H1 (cell line): ENCODE measurements around the gene TGM1. TPM values are rescaled to one million over a fixed set of nuclear protein-coding genes. Genes with fewer than 3 reads are reported as not detected.

Source experiments
- CTCF ChIA-PET: fragments of 300-600 bp; sonication (Branson Sonifier 250); formaldehyde crosslinking; loops from one replicate; lab custom pipeline; 2021; ENCODE audit not compliant: partially characterized antibody; lab: Charles Lee
- POLR2A ChIA-PET: fragments of 300-600 bp; sonication (Branson Sonifier 250); formaldehyde crosslinking; loops from one replicate; lab custom pipeline; 2021; ENCODE audit warnings: inconsistent platforms; ENCODE audit not compliant: partially characterized antibody; lab: Charles Lee
- DNase-seq, 2 experiments: peaks; one replicate each; pipeline versions ENCODE4 v3.0.0 to v3.0.0-alpha.2; 2010 to 2022; ENCODE audit warnings: low spot score in 2 of 2, low read depth in 1 of 2, mixed read lengths in 1 of 2
- FAIRE-seq: peaks from 2 replicates; lab custom pipeline; 2011; peaks lifted over from hg19 to GRCh38; lab: Jason Lieb, UNC
- H2AFZ ChIP-seq: 2 replicates; pipeline ENCODE4 v1.8.1; 2012; ENCODE audit warnings: low read length, inconsistent platforms
- H2AK5ac ChIP-seq: 2 replicates; pipeline ENCODE4 v1.6.1; 2013; ENCODE audit warnings: low read depth, low read length
- H2BK120ac ChIP-seq: replicated peaks from 2 replicates; pipeline ENCODE3; 2013; ENCODE audit warnings: low read depth, low read length, inconsistent platforms
- H2BK12ac ChIP-seq: 2 replicates; pipeline ENCODE4 v1.6.1; 2013; ENCODE audit warnings: low read depth, low read length
- H2BK15ac ChIP-seq: 2 replicates; pipeline ENCODE4 v1.6.1; 2013; ENCODE audit warnings: low read length
- H2BK20ac ChIP-seq: 2 replicates; pipeline ENCODE4 v1.6.1; 2013; ENCODE audit warnings: low read length
- H2BK5ac ChIP-seq: 2 replicates; pipeline ENCODE4 v1.6.1; 2013; ENCODE audit warnings: low read depth, low read length
- H3K14ac ChIP-seq: 2 replicates; pipeline ENCODE4 v1.6.1; 2013; ENCODE audit warnings: inconsistent platforms; ENCODE audit not compliant: insufficient read length
- H3K18ac ChIP-seq: 2 replicates; pipeline ENCODE4 v1.6.1; 2013; ENCODE audit warnings: low read length; ENCODE audit errors: extremely low read depth
- H3K23ac ChIP-seq: 2 replicates; pipeline ENCODE4 v1.6.1; 2013; ENCODE audit warnings: inconsistent platforms; ENCODE audit not compliant: insufficient read length
- H3K23me2 ChIP-seq: 2 replicates; pipeline ENCODE4 v1.6.1; 2013; ENCODE audit warnings: low read depth, low read length
- H3K27ac ChIP-seq: 2 replicates; pipeline ENCODE4 v1.6.1; 2011; ENCODE audit warnings: low read depth, low read length, inconsistent platforms
- H3K27me3 ChIP-seq, 4 experiments: replicated peaks in 1 of 4; 1 replicate in 1 of 4; 2 replicates in 3 of 4; pipeline versions ENCODE4 v1.6.1 to v1.8.1; 2011 to 2013; ENCODE audit warnings: low read length in 3 of 4, mild to moderate bottlenecking in 3 of 4, inconsistent platforms in 2 of 4, mixed read lengths in 2 of 4, moderate library complexity in 1 of 4; ENCODE audit not compliant: control insufficient read depth in 3 of 4, insufficient read depth in 3 of 4; ENCODE audit errors: extremely low read depth in 1 of 4
- H3K36me3 ChIP-seq, 4 experiments: 2 replicates each; pipeline versions ENCODE4 v1.6.1 to v1.8.1; 2011 to 2013; ENCODE audit warnings: mild to moderate bottlenecking in 4 of 4, low read length in 3 of 4, moderate library complexity in 2 of 4, control low read depth in 1 of 4, inconsistent platforms in 1 of 4; ENCODE audit not compliant: insufficient read depth in 4 of 4, control insufficient read depth in 2 of 4
- H3K4ac ChIP-seq: replicated peaks from 2 replicates; pipeline ENCODE3; 2013; ENCODE audit warnings: low read length, low read depth, mixed read lengths, inconsistent platforms; ENCODE audit not compliant: insufficient read length
- H3K4me1 ChIP-seq, 4 experiments: replicated peaks in 1 of 4; 1 replicate in 1 of 4; 2 replicates in 3 of 4; pipeline versions ENCODE4 v1.6.1 to v1.8.1; 2011 to 2013; ENCODE audit warnings: low read length in 3 of 4, inconsistent platforms in 2 of 4, mixed read lengths in 1 of 4; ENCODE audit not compliant: insufficient read depth in 4 of 4, control insufficient read depth in 3 of 4
- H3K4me2 ChIP-seq, 2 experiments: 2 replicates each; pipeline versions ENCODE4 v1.6.1 to v1.8.1; 2011 to 2013; ENCODE audit warnings: low read depth in 2 of 2, low read length in 2 of 2, control low read depth in 1 of 2, inconsistent platforms in 1 of 2, mild to moderate bottlenecking in 1 of 2; ENCODE audit not compliant: insufficient read depth in 1 of 2
- H3K4me3 ChIP-seq, 4 experiments: fragments of 200-600, 300-600 bp in 1 of 4; sonication (generic), shearing (Covaris generic), sonication (Bioruptor Twin) in 1 of 4; 2 replicates each; pipeline versions ENCODE4 v1.5.1 to v1.8.1; 2011 to 2016; ENCODE audit warnings: low read length in 4 of 4, low read depth in 3 of 4, control low read depth in 2 of 4, inconsistent platforms in 2 of 4, mild to moderate bottlenecking in 2 of 4, mixed read lengths in 1 of 4, moderate library complexity in 1 of 4; ENCODE audit not compliant: insufficient read depth in 2 of 4; ENCODE audit errors: extremely low read depth in 1 of 4
- H3K56ac ChIP-seq: replicated peaks from 2 replicates; pipeline ENCODE3; 2013; ENCODE audit warnings: low read depth, mild to moderate bottlenecking, mixed read lengths, low read length, inconsistent platforms; ENCODE audit not compliant: insufficient read length
- H3K79me1 ChIP-seq: 2 replicates; pipeline ENCODE4 v1.6.1; 2013; ENCODE audit warnings: low read depth, low read length, control low read depth
- H3K79me2 ChIP-seq, 2 experiments: 2 replicates each; pipeline versions ENCODE4 v1.6.1 to v1.8.1; 2012 to 2013; ENCODE audit warnings: low read length in 2 of 2, mild to moderate bottlenecking in 2 of 2, inconsistent platforms in 1 of 2; ENCODE audit not compliant: insufficient read depth in 2 of 2, control insufficient read depth in 1 of 2
- H3K9ac ChIP-seq, 4 experiments: replicated peaks in 1 of 4; 1 replicate in 1 of 4; 2 replicates in 3 of 4; pipeline versions ENCODE4 v1.6.1 to v1.8.1; 2011 to 2013; ENCODE audit warnings: low read depth in 3 of 4, low read length in 3 of 4, control low read depth in 2 of 4, mild to moderate bottlenecking in 2 of 4, moderate library complexity in 2 of 4, inconsistent platforms in 1 of 4; ENCODE audit errors: extremely low read depth in 1 of 4
- H3K9me3 ChIP-seq, 2 experiments: 2 replicates each; pipeline versions ENCODE4 v1.6.1 to v1.8.1; 2012 to 2013; ENCODE audit warnings: mild to moderate bottlenecking in 2 of 2, moderate library complexity in 2 of 2, control low read depth in 1 of 2, inconsistent platforms in 1 of 2, low read depth in 1 of 2, low read length in 1 of 2, mixed read lengths in 1 of 2; ENCODE audit not compliant: insufficient read depth in 2 of 2
- H4K20me1 ChIP-seq, 2 experiments: replicated peaks in 1 of 2; 2 replicates each; pipeline versions ENCODE3 to v1.8.1; 2011 to 2013; ENCODE audit warnings: inconsistent platforms in 2 of 2, low read length in 2 of 2, mild to moderate bottlenecking in 1 of 2; ENCODE audit not compliant: insufficient read depth in 2 of 2, control insufficient read depth in 1 of 2
- H4K5ac ChIP-seq: 2 replicates; pipeline ENCODE4 v1.6.1; 2013; ENCODE audit warnings: low read length, low read depth, mixed read lengths, inconsistent platforms; ENCODE audit not compliant: insufficient read length
- H4K8ac ChIP-seq: 2 replicates; pipeline ENCODE4 v1.8.0; 2013; ENCODE audit warnings: mild to moderate bottlenecking, moderate library complexity, low read length, inconsistent platforms; ENCODE audit not compliant: insufficient read depth; ENCODE audit errors: extremely low read depth
- H4K91ac ChIP-seq: replicated peaks from 2 replicates; pipeline ENCODE3; 2013; ENCODE audit warnings: low read length, mixed read lengths, inconsistent platforms; ENCODE audit not compliant: insufficient read length
- HDAC2 ChIP-seq, 2 experiments: fragments of 300-600 bp in 1 of 2; sonication (generic) in 1 of 2; IDR thresholded peaks; 2 replicates each; pipeline ENCODE4 v1.6.1; 2011 to 2012; ENCODE audit warnings: low read depth in 2 of 2, low read length in 2 of 2, mild to moderate bottlenecking in 2 of 2, moderate library complexity in 2 of 2, borderline replicate concordance in 1 of 2, inconsistent platforms in 1 of 2
- KDM5A ChIP-seq: fragments of 200-600 bp; IDR thresholded peaks from 2 replicates; pipeline ENCODE4 v1.7.1; 2012; ENCODE audit warnings: mild to moderate bottlenecking, low read length, inconsistent platforms, mixed read lengths
- TAF7 ChIP-seq: optimal IDR thresholded peaks from 2 replicates; pipeline ENCODE3; 2011; ENCODE audit warnings: low read depth, mild to moderate bottlenecking, inconsistent platforms, low read length, moderate library complexity, borderline replicate concordance
- WGBS, 2 experiments: shearing (Covaris generic) in 1 of 2; methylation state at CpG; one replicate each; pipeline versions ENCODE4 v1.1.6 to v1.1.7; 2013 to 2015; ENCODE audit warnings: low lambda C conversion rate in 2 of 2, mixed read lengths in 2 of 2, inconsistent platforms in 1 of 2, low coverage in 1 of 2, missing lambda C conversion rate in 1 of 2; ENCODE audit not compliant: insufficient replicate concordance in 2 of 2, insufficient coverage in 1 of 2, insufficient read length in 1 of 2; ENCODE audit errors: extremely low coverage in 1 of 2, missing lambda C conversion rate in 1 of 2; 5-methylcytosine and 5-hydroxymethylcytosine counted together
- polyA plus RNA-seq, 7 experiments: library from polyadenylated mRNA; depleted of rRNA in 3 of 7; stranded (reverse) in 5 of 7; unstranded in 2 of 7; fragments of >200 nt in 5 of 7; fragments of 200-250 nt in 2 of 7; gene quantifications; 1 replicate in 5 of 7; 2 replicates in 1 of 7; 4 replicates in 1 of 7; pipeline versions ENCODE4 v1.2.1 to v1.2.3, GENCODE V29; 2011 to 2013; ENCODE audit warnings: missing spikeins in 2 of 7, mixed read lengths in 2 of 7
- total RNA-seq: library from RNA; stranded (reverse); fragmentation: NEBNext Ultra II Directional; extraction: Animal tissue kit (Norgen Biotek cat#: 25700); gene quantifications from 2 replicates; pipeline ENCODE4 v1.2.1, GENCODE V29; 2021

The TGM1 gene
- total and polyA plus RNA-seq, 2 of the 8 experiments (the other 6 are each of a cell fraction or from before 2014, with no cell fraction given) = 1.8 to 2.2 TPM

DNA sequence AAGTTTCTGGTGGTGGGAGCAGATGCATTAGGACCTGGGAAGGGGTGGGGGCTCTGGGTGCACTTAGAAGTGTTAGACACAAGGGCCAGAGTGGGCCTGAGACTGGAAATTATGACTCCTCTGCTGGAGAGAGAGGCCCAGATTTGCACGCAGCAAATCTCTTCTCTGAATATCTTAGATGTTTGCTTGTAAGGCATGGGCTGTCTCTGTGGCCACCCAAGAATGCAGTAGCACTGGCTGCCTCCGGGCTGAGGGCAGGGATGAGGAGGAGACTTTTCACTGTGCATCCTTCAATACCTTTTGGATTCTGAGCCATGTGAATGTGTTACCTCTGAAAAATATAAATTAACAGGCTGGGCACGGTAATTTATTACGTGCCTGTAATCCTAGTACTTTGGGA is 22.4 kb upstream of the TGM1 start:
- 89% methylated on average over 4 of the region's 4 CpGs; no CpG with 5 or more reads in 1 of the 2 experiments for WGBS, 2 experiments
- DNase-seq = no peak

More for the DNA sequence above, 22.4 kb upstream of the TGM1 start:
- H3K56ac ChIP-seq = no peak overlapping the region
- no peak overlapping the region for H4K5ac ChIP-seq
- H3K4me1 ChIP-seq = no peaks in the 10 kb centered on the region
- no peak overlapping the region for H2AK5ac ChIP-seq
- no peaks in the 10 kb centered on the region; the same call in 1 of the 2 replicates for H3K79me1 ChIP-seq
- TF ChIP-seq KDM5A (no peak), TAF7 (no peak), HDAC2 (IDR thresholded peaks at IDR 0.05; ENCODE audit: borderline replicate concordance in 1 of 2, low read depth in 2 of 2, low read length in 2 of 2) (no peak)
- TF ChIP-seq, all 59 proteins: peak for 0
- Histone ChIP-seq H4K8ac (no peak overlapping the region), H3K4ac (no peak overlapping the region), H3K23ac (no peak overlapping the region), H2BK15ac (no peak overlapping the region), H2BK5ac (no peak overlapping the region), H3K18ac (no peak overlapping the region), H3K27me3 (no peaks in the 10 kb centered on the region), H2BK12ac (no peak overlapping the region), H3K4me2 (no peak overlapping the region), H3K14ac (no peak overlapping the region), H3K79me2 (no peaks in the 10 kb centered on the region), H2BK20ac (no peak overlapping the region), H3K36me3 (peaks cover 0 to 5% (median 0%) of the 10 kb centered on the region in 4 experiments; a peak in 1 of 8 replicates), H3K23me2 (no peaks in the 10 kb centered on the region), H3K9me3 (no peaks in the 10 kb centered on the region), H2AFZ (no peak overlapping the region), H4K20me1 (peaks cover 0 to 3% of the 10 kb centered on the region in 2 experiments), H3K9ac (no peak overlapping the region), H2BK120ac (no peak overlapping the region), H4K91ac (no peak overlapping the region), H3K4me3 (no peak overlapping the region), H3K27ac (no peak overlapping the region)
- FAIRE-seq = no peak
- ChIA-PET CTCF (interaction anchor here (0.9 to 11.5 kb wide), 6 partner anchors 13 to 47 kb away, joined by 3 to 137 read pairs (median 37); partner anchors contain the start of genes CIDEB, DHRS1, LTB4R2 and NOP9), POLR2A (interaction anchor here (1.2 to 1.5 kb wide), 3 partner anchors 10 to 42 kb away, joined by 3 to 7 read pairs (median 4); partner anchors contain the start of genes RABGGTA and TINF2)
